GM18498 (cell line): Measurements from ENCODE around the gene MMP7.
"Not testable (repeated sequence)": the region's sequence is repeated elsewhere in the genome, so short reads cannot be mapped to it uniquely, and the experiment has no call there.

Source experiments
- ATAC-seq: cut with Tn5 transposase; IDR thresholded peaks from one replicate; pipeline ENCODE4 v1.9.1; 2021; ENCODE audit warnings: mild to moderate bottlenecking, moderate library complexity; ENCODE audit not compliant: unreplicated experiment

MMP7 gene

GRCh38 chr11:102544594-102544993 lies 14.0 kb upstream of the MMP7 start:
- ATAC-seq = no peak

- ATAC-seq = no peak
These were observed 9.0 kb upstream of the MMP7 start for GRCh38 chr11:102539567-102539966.

- no peak for ATAC-seq
These were observed 8.4 kb upstream of the MMP7 start for GRCh38 chr11:102538932-102539331.

GRCh38 chr11:102534261-102534872 lies 3.8 kb upstream of the MMP7 start:
- ATAC-seq = no peak

- ATAC-seq = no peak
These were observed 1.9 kb downstream of the MMP7 start for GRCh38 chr11:102528618-102529017.

- no peak for ATAC-seq
These were observed 2.9 kb downstream of the MMP7 start for GRCh38 chr11:102527684-102528083.

GRCh38 chr11:102527041-102527440 lies 3.5 kb downstream of the MMP7 start:
- no peak for ATAC-seq

GRCh38 chr11:102523887-102524286 lies 6.7 kb downstream of the MMP7 start:
- ATAC-seq = no peak

- no peak for ATAC-seq
These were observed 7.4 kb downstream of the MMP7 start for GRCh38 chr11:102523189-102523570.

GRCh38 chr11:102522312-102523188 lies 8.0 kb downstream of the MMP7 start:
- peak; percentile 70 for ATAC-seq

GRCh38 chr11:102521121-102521520 lies 9.4 kb downstream of the MMP7 start:
- no peak for ATAC-seq

- ATAC-seq = no peak
These were observed 10.0 kb downstream of the MMP7 start for GRCh38 chr11:102520514-102520913.

- no peak for ATAC-seq
These were observed 12.1 kb downstream of the MMP7 start for GRCh38 chr11:102518296-102519094.

GRCh38 chr11:102517670-102518069 lies 12.9 kb downstream of the MMP7 start:
- ATAC-seq = no peak

- no peak for ATAC-seq
These were observed 14.4 kb downstream of the MMP7 start for GRCh38 chr11:102516179-102516578.

- no peak for ATAC-seq
These were observed 16.7 kb downstream of the MMP7 start for GRCh38 chr11:102513869-102514268.

GRCh38 chr11:102510439-102511135 lies 20.0 kb downstream of the MMP7 start:
- no peak for ATAC-seq

GRCh38 chr11:102502831-102503230 lies 27.7 kb downstream of the MMP7 start:
- ATAC-seq = not testable (repeated sequence)

- ATAC-seq = no peak
These were observed 29.7 kb downstream of the MMP7 start for GRCh38 chr11:102500829-102501228.

GRCh38 chr11:102499931-102500330 lies 30.6 kb downstream of the MMP7 start:
- ATAC-seq = no peak

- ATAC-seq = no peak
These were observed 31.4 kb downstream of the MMP7 start for GRCh38 chr11:102499151-102499550.
